ENCODE results near the gene CCSER1.
A peak's percentile ranks its signal among the peaks of the same experiment; 100 is the strongest.

DNA sequence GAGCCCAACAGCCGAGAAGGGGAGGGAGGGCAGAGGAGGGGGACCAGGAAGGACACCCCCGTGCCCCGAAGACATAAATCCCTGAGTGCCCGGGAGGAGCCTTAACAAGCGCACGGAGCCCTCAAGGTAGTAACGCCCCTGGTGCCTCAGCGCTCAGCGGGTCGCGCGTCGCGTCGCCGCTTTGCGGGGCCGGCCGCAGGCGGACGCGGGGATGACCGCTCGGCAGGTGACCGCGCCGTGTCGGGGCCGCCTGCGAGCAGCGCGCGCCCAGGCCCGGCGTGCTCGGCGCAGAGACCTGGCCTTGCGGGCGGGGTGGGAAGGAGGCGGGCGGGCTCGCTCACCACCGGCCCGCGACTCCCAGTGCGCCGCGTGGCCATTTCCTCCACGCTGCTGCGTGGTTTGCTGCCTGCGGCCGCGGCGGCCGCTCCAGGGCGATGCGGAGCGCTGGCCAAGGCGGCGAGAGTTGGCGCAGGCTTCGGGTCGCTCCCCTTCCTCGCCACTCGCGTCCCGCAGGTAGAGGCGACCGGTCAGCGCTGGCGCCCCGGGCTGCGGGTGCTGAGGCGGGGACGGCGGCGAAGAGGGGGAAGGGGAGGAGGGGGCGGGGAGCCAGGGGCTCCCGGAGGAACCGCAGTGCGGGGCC lies 632 bp downstream of the CCSER1 start:
- TF ChIP-seq EZH2 (IDR thresholded peaks at IDR 0.05; ENCODE audit: borderline replicate concordance, insufficient read depth, low read length, poor library complexity, severe bottlenecking) (no peak), EP300 (conservative IDR thresholded peaks at IDR 0.05; ENCODE audit: poor library complexity, severe bottlenecking) (peak; percentile 5)
- TF ChIP-seq, protein P1, sequence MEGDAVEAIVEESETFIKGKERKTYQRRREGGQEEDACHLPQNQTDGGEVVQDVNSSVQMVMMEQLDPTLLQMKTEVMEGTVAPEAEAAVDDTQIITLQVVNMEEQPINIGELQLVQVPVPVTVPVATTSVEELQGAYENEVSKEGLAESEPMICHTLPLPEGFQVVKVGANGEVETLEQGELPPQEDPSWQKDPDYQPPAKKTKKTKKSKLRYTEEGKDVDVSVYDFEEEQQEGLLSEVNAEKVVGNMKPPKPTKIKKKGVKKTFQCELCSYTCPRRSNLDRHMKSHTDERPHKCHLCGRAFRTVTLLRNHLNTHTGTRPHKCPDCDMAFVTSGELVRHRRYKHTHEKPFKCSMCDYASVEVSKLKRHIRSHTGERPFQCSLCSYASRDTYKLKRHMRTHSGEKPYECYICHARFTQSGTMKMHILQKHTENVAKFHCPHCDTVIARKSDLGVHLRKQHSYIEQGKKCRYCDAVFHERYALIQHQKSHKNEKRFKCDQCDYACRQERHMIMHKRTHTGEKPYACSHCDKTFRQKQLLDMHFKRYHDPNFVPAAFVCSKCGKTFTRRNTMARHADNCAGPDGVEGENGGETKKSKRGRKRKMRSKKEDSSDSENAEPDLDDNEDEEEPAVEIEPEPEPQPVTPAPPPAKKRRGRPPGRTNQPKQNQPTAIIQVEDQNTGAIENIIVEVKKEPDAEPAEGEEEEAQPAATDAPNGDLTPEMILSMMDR (IDR thresholded peaks at IDR 0.05; ENCODE audit: poor library complexity, severe bottlenecking): no peak
- TF ChIP-seq, protein P2, sequence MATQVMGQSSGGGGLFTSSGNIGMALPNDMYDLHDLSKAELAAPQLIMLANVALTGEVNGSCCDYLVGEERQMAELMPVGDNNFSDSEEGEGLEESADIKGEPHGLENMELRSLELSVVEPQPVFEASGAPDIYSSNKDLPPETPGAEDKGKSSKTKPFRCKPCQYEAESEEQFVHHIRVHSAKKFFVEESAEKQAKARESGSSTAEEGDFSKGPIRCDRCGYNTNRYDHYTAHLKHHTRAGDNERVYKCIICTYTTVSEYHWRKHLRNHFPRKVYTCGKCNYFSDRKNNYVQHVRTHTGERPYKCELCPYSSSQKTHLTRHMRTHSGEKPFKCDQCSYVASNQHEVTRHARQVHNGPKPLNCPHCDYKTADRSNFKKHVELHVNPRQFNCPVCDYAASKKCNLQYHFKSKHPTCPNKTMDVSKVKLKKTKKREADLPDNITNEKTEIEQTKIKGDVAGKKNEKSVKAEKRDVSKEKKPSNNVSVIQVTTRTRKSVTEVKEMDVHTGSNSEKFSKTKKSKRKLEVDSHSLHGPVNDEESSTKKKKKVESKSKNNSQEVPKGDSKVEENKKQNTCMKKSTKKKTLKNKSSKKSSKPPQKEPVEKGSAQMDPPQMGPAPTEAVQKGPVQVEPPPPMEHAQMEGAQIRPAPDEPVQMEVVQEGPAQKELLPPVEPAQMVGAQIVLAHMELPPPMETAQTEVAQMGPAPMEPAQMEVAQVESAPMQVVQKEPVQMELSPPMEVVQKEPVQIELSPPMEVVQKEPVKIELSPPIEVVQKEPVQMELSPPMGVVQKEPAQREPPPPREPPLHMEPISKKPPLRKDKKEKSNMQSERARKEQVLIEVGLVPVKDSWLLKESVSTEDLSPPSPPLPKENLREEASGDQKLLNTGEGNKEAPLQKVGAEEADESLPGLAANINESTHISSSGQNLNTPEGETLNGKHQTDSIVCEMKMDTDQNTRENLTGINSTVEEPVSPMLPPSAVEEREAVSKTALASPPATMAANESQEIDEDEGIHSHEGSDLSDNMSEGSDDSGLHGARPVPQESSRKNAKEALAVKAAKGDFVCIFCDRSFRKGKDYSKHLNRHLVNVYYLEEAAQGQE (IDR thresholded peaks at IDR 0.05; ENCODE audit: borderline replicate concordance): no peak

Data from neural cell (in vitro differentiated cells).